GM12878 (cell line): ENCODE results near the gene DCAF8. TPM values are rescaled to one million over a fixed set of nuclear protein-coding genes. Genes with fewer than 3 reads are reported as not detected.

Experiments
- ATAC-seq: fragments of 200-7000 bp; cut with Tn5 transposase; 3 replicates; pipeline ENCODE4 v1.9.1; 2020; ENCODE audit warnings: mild to moderate bottlenecking, moderate library complexity
- BruUV-seq: library from RNA; stranded (reverse); fragments of 400-500 nt; replicated peaks from 2 replicates; lab custom pipeline; 2021; lab: Mats Ljungman, UMichigan
- CTCF ChIA-PET: fragments of 300-600 bp; sonication (Branson Sonifier 250); formaldehyde crosslinking; extraction: SDS; loops from one replicate; lab custom pipeline; 2021; ENCODE audit warnings: inconsistent platforms; lab: Yijun Ruan, JAX
- POLR2A ChIA-PET: fragments of 350-600 bp; formaldehyde crosslinking; extraction: SDS; loops from one replicate; lab custom pipeline; 2021; ENCODE audit warnings: inconsistent platforms; lab: Charles Lee
- RAD21 ChIA-PET: fragments of 300-600 bp; sonication (Branson Sonifier 250); formaldehyde crosslinking; loops from one replicate; lab custom pipeline; 2023; ENCODE audit warnings: antibody characterized with exemption; ENCODE audit not compliant: unreplicated experiment; lab: Charles Lee
- SMC1A ChIA-PET: fragments of 300-600 bp; sonication (Branson Sonifier 250); formaldehyde crosslinking; loops from one replicate; lab custom pipeline; 2023; ENCODE audit not compliant: unreplicated experiment, uncharacterized antibody; lab: Charles Lee
- DNase-seq: peaks from one replicate; pipeline ENCODE4 v3.0.0-alpha.2; 2011; ENCODE audit warnings: low read depth, low spot score
- FAIRE-seq: peaks from 3 replicates; lab custom pipeline; 2011; peaks lifted over from hg19 to GRCh38; lab: Jason Lieb, UNC
- H2AFZ ChIP-seq: 2 replicates; pipeline ENCODE4 v1.6.0; 2011; ENCODE audit warnings: low read depth, low read length, control low read depth; ENCODE audit not compliant: control insufficient read depth
- H3K27ac ChIP-seq: 2 replicates; pipeline ENCODE4 v1.5.1; 2011; ENCODE audit warnings: control low read depth; ENCODE audit not compliant: control insufficient read depth, insufficient read depth
- H3K27me3 ChIP-seq, 2 experiments: replicated peaks in 1 of 2; 2 replicates each; pipeline versions ENCODE4 v1.6.0 to v1.6.1; 2011; ENCODE audit warnings: low read length in 1 of 2; ENCODE audit not compliant: control insufficient read depth in 2 of 2, insufficient read depth in 2 of 2
- H3K36me3 ChIP-seq, 2 experiments: 2 replicates each; pipeline ENCODE4 v1.5.1; 2011; ENCODE audit warnings: low read length in 1 of 2; ENCODE audit not compliant: control insufficient read depth in 2 of 2, insufficient read depth in 2 of 2
- H3K4me1 ChIP-seq: 2 replicates; pipeline ENCODE4 v1.6.1; 2011; ENCODE audit warnings: mild to moderate bottlenecking, low read length, moderate library complexity, mixed read lengths; ENCODE audit not compliant: control insufficient read depth, insufficient read depth
- H3K4me2 ChIP-seq: 2 replicates; pipeline ENCODE4 v1.6.0; 2011; ENCODE audit warnings: control low read depth; ENCODE audit not compliant: control insufficient read depth, insufficient read depth
- H3K4me3 ChIP-seq: fragments of 200-600 bp; sonication (generic); 2 replicates; pipeline ENCODE4 v1.5.1; 2016
- H3K79me2 ChIP-seq: 2 replicates; pipeline ENCODE4 v1.6.0; 2011; ENCODE audit warnings: low read length; ENCODE audit not compliant: control insufficient read depth, insufficient read depth
- H3K9ac ChIP-seq: 2 replicates; pipeline ENCODE4 v1.8.0; 2011; ENCODE audit warnings: low read length, control low read depth, mixed read lengths; ENCODE audit not compliant: control insufficient read depth, insufficient read depth
- H3K9me3 ChIP-seq: replicated peaks from 3 replicates; pipeline ENCODE4 v1.5.1; 2011; ENCODE audit warnings: mild to moderate bottlenecking, low read length; ENCODE audit not compliant: control insufficient read depth, insufficient read depth
- H4K20me1 ChIP-seq: 2 replicates; pipeline ENCODE4 v1.6.0; 2011; ENCODE audit not compliant: control insufficient read depth, insufficient read depth
- BMI1 ChIP-seq: fragments of 450-650 bp; IDR thresholded peaks from 2 replicates; pipeline ENCODE4 v1.6.1; 2016; ENCODE audit warnings: mild to moderate bottlenecking, moderate library complexity, borderline replicate concordance
- ELK1 ChIP-seq: IDR thresholded peaks from 2 replicates; pipeline ENCODE4 v1.6.1; 2012; ENCODE audit warnings: low read depth, low read length, improper control_type of control experiment
- ETV6 ChIP-seq, 2 experiments: fragments of 450-650 bp in 1 of 2; IDR thresholded peaks in 1 of 2; conservative IDR thresholded peaks in 1 of 2; 2 replicates each; pipeline ENCODE4 v1.6.1; 2014; ENCODE audit warnings: antibody characterized with exemption in 1 of 2, borderline replicate concordance in 1 of 2, low read depth in 1 of 2, mild to moderate bottlenecking in 1 of 2, moderate library complexity in 1 of 2
- PKNOX1 ChIP-seq: fragments of 450-650 bp; IDR thresholded peaks from 2 replicates; pipeline ENCODE4 v1.6.1; 2016; ENCODE audit warnings: mild to moderate bottlenecking
- SMAD1 ChIP-seq: fragments of 450-650 bp; IDR thresholded peaks from 2 replicates; pipeline ENCODE4 v1.6.1; 2018; ENCODE audit warnings: mild to moderate bottlenecking, low read depth; ENCODE audit not compliant: partially characterized antibody
- SUZ12 ChIP-seq: fragments of 200-600 bp; sonication (generic); IDR thresholded peaks from one replicate; pipeline ENCODE4 v1.6.1; 2018; ENCODE audit warnings: antibody characterized with exemption, mild to moderate bottlenecking; ENCODE audit not compliant: unreplicated experiment
- ZNF274 ChIP-seq: IDR thresholded peaks from one replicate; pipeline ENCODE4 v1.8.0; 2011; ENCODE audit not compliant: insufficient read length, insufficient read depth
- ZNF622 ChIP-seq: fragments of 450-650 bp; IDR thresholded peaks from 2 replicates; pipeline ENCODE4 v1.6.1; 2017; ENCODE audit warnings: mild to moderate bottlenecking, inconsistent platforms
- WGBS: methylation state at CpG from one replicate; pipeline ENCODE4 v1.1.6; 2016; ENCODE audit warnings: low lambda C conversion rate; ENCODE audit not compliant: insufficient replicate concordance, insufficient coverage; ENCODE audit errors: missing lambda C conversion rate; 5-methylcytosine and 5-hydroxymethylcytosine counted together
- in situ Hi-C: fragments of 300-500 bp; cut with MboI; formaldehyde crosslinking; loops from 9 replicates; pipeline ENCODE4 v1.14.3; 2018; ENCODE audit warnings: mixed read lengths
- intact Hi-C: fragments of 100-400 bp; cut with micrococcal nuclease; formaldehyde crosslinking; loops from one replicate; pipeline ENCODE4 v1.14.2; 2022; ENCODE audit not compliant: unreplicated experiment
- polyA plus RNA-seq, 11 experiments: library from polyadenylated mRNA; depleted of rRNA in 4 of 11; unstranded in 6 of 11; stranded (reverse) in 5 of 11; fragments of >200 nt; fragmentation: Nextera tagmentation in 4 of 11; fragmentation: Illumina TruSeq in 1 of 11; extraction: Ambion mirVana in 4 of 11; extraction: Trizol in 1 of 11; gene quantifications; 1 replicate in 1 of 11; 2 replicates in 10 of 11; pipeline versions ENCODE4 v1.2.1 to v1.2.3, GENCODE V29; 2011 to 2016; ENCODE audit warnings: inconsistent platforms in 2 of 11, missing spikeins in 2 of 11, low read depth in 1 of 11
- total RNA-seq, 4 experiments: library from RNA; depleted of rRNA in 3 of 4; stranded (reverse); fragments of >200 nt in 3 of 4; fragmentation: Illumina TruSeq in 1 of 4; extraction: Trizol in 1 of 4; gene quantifications; 2 replicates each; pipeline versions ENCODE4 v1.2.1 to v1.2.3, GENCODE V29; 2013 to 2021

The DCAF8 gene
- total and polyA plus RNA-seq, 10 of the 15 experiments (the other 5 are each of a cell fraction or from before 2014, with no cell fraction given), result 10.4 to 152 (median 84.6) TPM

GRCh38 chr1:160296036-160296435 is 33.7 kb upstream of the DCAF8 start (continued):
- TF ChIP-seq ELK1 (no peak), ZNF622 (no peak), ZNF274 (no peak), SMAD1 (no peak)

- no peak overlapping the region for H3K4me2 ChIP-seq
Observed at GRCh38 chr1:160293020-160293968, 30.9 kb upstream of the DCAF8 start.

More at GRCh38 chr1:160293020-160293968, 30.9 kb upstream of the DCAF8 start:
- Histone ChIP-seq H3K9me3 (no peaks in the 10 kb centered on the region), H3K36me3 (peaks cover 44 to 47% of the 10 kb centered on the region in 2 experiments), H3K4me3 (no peak overlapping the region), H3K9ac (no peak overlapping the region), H4K20me1 (no peaks in the 10 kb centered on the region), H3K27ac (no peak overlapping the region), H3K4me1 (no peaks in the 10 kb centered on the region), H2AFZ (no peak overlapping the region), H3K79me2 (no peaks in the 10 kb centered on the region), H3K27me3 (no peaks in the 10 kb centered on the region)
- FAIRE-seq (no peak), ATAC-seq (no peak), DNase-seq (no peak)
- TF ChIP-seq BMI1 (no peak), ETV6 (conservative IDR thresholded peaks at IDR 0.05 in 1 of 2, IDR thresholded peaks at IDR 0.05 in 1 of 2; ENCODE audit: borderline replicate concordance in 1 of 2, low read depth in 1 of 2) (no peak), SUZ12 (no peak), PKNOX1 (no peak)
- ChIA-PET CTCF (interaction anchor here (0.8 to 10.7 kb wide), 28 partner anchors 10 to 475 kb away, joined by 3 to 231 read pairs (median 15); partner anchors contain the start of genes CASQ1, COPA and NCSTN), SMC1A (interaction anchor here (0.7 to 5.0 kb wide), 11 partner anchors 8 to 190 kb away, joined by 3 to 98 read pairs (median 13); partner anchors contain the start of genes CASQ1 and PEX19), POLR2A (interaction anchor here (0.6 kb wide), 1 partner anchor 682 kb away, joined by 4 read pairs; no protein-coding TSS in a partner anchor), RAD21 (interaction anchor here (0.6 to 5.5 kb wide), 9 partner anchors 13 to 192 kb away, joined by 3 to 105 read pairs (median 14); partner anchors contain the start of genes CASQ1 and DCAF8)
- BruUV-seq, result no TSS peak
- in situ Hi-C loops (loop anchor here (5.0 kb wide), 2 partner anchors 101 to 196 kb away; partner anchors contain the start of genes CASQ1 and IGSF8), intact Hi-C loops (loop anchor here (5.0 kb wide), 1 partner anchor 41 kb away; no protein-coding TSS in a partner anchor)
- 81% methylated on average over 8 of the region's 8 CpGs for WGBS
